ENCODE results near the gene ARHGEF37.
"Not testable (repeated sequence)": the region's sequence is repeated elsewhere in the genome, so short reads cannot be mapped to it uniquely, and the experiment has no call there.

ARHGEF37 gene

GRCh38 chr5:149567226-149567625 is 14.1 kb upstream of the ARHGEF37 start:
- no peak for DNase-seq

- DNase-seq = no peak
Observed at GRCh38 chr5:149572170-149572569, 9.1 kb upstream of the ARHGEF37 start.

GRCh38 chr5:149572576-149573231 is 8.6 kb upstream of the ARHGEF37 start:
- no peak for DNase-seq

- DNase-seq = no peak
Observed at GRCh38 chr5:149575131-149575530, 6.2 kb upstream of the ARHGEF37 start.

- no peak for DNase-seq
Observed at GRCh38 chr5:149576021-149576420, 5.3 kb upstream of the ARHGEF37 start.

GRCh38 chr5:149578896-149579295 is 2.4 kb upstream of the ARHGEF37 start:
- DNase-seq = no peak

- no peak for DNase-seq
Observed at GRCh38 chr5:149580808-149581191, 498 bp upstream of the ARHGEF37 start.

GRCh38 chr5:149581931-149582768 is 852 bp downstream of the ARHGEF37 start:
- no peak for DNase-seq

GRCh38 chr5:149583394-149583793 is 2.1 kb downstream of the ARHGEF37 start:
- DNase-seq = no peak

- DNase-seq = no peak
Observed at GRCh38 chr5:149584121-149584520, 2.8 kb downstream of the ARHGEF37 start.

GRCh38 chr5:149585910-149586309 is 4.6 kb downstream of the ARHGEF37 start:
- DNase-seq = no peak

- DNase-seq = no peak
Observed at GRCh38 chr5:149586708-149587318, 5.5 kb downstream of the ARHGEF37 start.

GRCh38 chr5:149588936-149589335 is 7.6 kb downstream of the ARHGEF37 start:
- DNase-seq = no peak

GRCh38 chr5:149593370-149593769 is 12.1 kb downstream of the ARHGEF37 start:
- no peak for DNase-seq

- no peak for DNase-seq
Observed at GRCh38 chr5:149594206-149594895, 13.1 kb downstream of the ARHGEF37 start.

- not testable (repeated sequence) for DNase-seq
Observed at GRCh38 chr5:149595105-149595504, 13.8 kb downstream of the ARHGEF37 start.

GRCh38 chr5:149596712-149597111 is 15.4 kb downstream of the ARHGEF37 start:
- DNase-seq = no peak

GRCh38 chr5:149597618-149598017 is 16.3 kb downstream of the ARHGEF37 start:
- DNase-seq = no peak

GRCh38 chr5:149598234-149598633 is 16.9 kb downstream of the ARHGEF37 start:
- not testable (repeated sequence) for DNase-seq

GRCh38 chr5:149598966-149599365 is 17.7 kb downstream of the ARHGEF37 start:
- no peak for DNase-seq

GRCh38 chr5:149599375-149599774 is 18.1 kb downstream of the ARHGEF37 start:
- DNase-seq = no peak

GRCh38 chr5:149600932-149601331 is 19.6 kb downstream of the ARHGEF37 start:
- no peak for DNase-seq

GRCh38 chr5:149603210-149603609 is 21.9 kb downstream of the ARHGEF37 start:
- no peak for DNase-seq

Data from right hindlimb (tissue), 1 donor.